Inflammatory macrophage (primary cell): Measurements from ENCODE around the gene PALS2.

Experiments
- DNase-seq, 2 donors: peaks; one replicate each; pipeline ENCODE4 v3.0.0-alpha.2; 2020 to 2022
- total RNA-seq, 18 experiments: gene quantifications; one replicate each; lab custom pipeline; 2026; ENCODE audit warnings: mixed read lengths in 6 of 18, inconsistent platforms in 2 of 18; lab: John Stamatoyannopoulos, UW

PALS2 gene
- total RNA-seq: 0.97 to 6.1 (median 3.6) reads per million in 18 experiments

DNA sequence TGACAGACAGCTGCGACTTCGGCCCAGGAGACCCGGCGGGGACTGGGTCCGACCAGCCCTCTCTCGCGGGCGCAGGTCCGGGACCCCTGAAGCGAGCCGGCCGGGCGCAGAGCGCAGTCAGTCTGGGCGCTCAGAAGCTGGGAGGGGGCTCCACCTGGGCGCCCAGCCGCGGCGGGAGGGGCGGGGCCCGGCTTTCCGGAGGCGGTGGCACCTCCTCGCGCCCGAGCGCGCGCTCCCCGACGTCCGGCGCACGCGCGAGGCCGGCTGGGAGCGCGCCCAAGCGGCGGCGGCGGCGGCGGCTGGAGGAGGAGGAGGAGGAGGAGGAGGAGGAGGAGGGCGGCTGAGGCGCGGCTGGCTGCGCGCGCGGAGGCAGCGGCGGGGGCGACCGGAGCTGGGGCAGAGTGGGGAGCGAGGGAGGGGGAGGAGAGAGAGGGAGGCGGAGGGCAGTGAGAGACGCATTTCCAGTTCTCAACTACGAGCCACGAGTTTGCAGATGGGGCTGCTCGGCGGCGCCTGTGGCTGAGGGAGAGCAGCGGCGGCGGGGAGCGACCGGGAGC lies at the start of gene PALS2:
PALS2 (plus strand) TSS at position 456 of the 557 bp plus-strand sequence. CDS start 50,216 bp downstream, outside the sequence.
- DNase-seq: peak; percentile 34 to 38

DNA sequence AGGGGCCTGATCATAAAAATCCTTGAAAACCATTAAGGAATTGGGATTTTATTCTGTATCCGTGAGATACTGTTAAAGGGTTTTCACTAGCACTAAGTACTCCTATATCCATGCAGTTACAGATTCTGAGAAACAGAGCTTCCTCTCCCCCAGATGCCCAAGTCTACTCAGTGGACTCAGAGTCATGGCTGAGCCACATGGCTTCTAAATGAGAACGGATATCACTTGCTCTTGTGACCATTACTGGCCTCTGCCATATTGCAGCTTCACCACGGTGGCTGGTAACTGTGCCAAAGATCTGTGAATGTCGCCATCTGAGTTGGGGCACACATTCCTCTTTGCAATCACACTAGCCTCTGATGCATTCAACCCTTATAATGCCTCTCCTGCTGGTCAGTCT lies 42.0 kb upstream of the PALS2 start:
- DNase-seq: no peak

- no peak for DNase-seq
Observed at GRCh38 chr7:24536682-24537081, 36.6 kb upstream of the PALS2 start.

- DNase-seq: no peak
Observed at GRCh38 chr7:24540956-24541355, 32.3 kb upstream of the PALS2 start.

- DNase-seq: no peak
Observed at GRCh38 chr7:24545215-24545614, 28.0 kb upstream of the PALS2 start.

- DNase-seq: no peak
Observed at GRCh38 chr7:24548390-24548789, 24.9 kb upstream of the PALS2 start.

GRCh38 chr7:24549991-24550390 lies 23.3 kb upstream of the PALS2 start:
- no peak for DNase-seq

DNA sequence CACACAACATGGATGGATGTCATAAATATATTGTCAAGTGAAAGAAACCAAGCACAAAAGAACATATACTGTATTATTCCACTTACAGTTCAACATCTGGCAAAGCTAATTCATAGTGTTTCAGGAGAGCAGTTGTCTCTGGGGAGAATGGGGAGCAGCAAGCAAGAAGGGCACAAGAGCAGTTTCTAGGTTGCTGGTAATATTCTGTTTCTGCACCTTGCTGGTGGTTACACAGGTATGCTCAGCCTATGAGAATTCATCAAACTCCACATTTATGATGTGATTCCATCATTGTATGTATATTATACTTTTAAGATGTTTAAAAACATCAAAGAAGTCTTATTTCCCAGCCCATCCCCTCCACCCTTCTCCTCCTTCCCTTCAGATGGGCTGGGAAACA lies 18.1 kb upstream of the PALS2 start:
- DNase-seq: no peak

GRCh38 chr7:24555719-24556118 lies 17.5 kb upstream of the PALS2 start:
- DNase-seq: no peak

- DNase-seq: no peak
Observed at GRCh38 chr7:24560772-24561171, 12.5 kb upstream of the PALS2 start.

DNA sequence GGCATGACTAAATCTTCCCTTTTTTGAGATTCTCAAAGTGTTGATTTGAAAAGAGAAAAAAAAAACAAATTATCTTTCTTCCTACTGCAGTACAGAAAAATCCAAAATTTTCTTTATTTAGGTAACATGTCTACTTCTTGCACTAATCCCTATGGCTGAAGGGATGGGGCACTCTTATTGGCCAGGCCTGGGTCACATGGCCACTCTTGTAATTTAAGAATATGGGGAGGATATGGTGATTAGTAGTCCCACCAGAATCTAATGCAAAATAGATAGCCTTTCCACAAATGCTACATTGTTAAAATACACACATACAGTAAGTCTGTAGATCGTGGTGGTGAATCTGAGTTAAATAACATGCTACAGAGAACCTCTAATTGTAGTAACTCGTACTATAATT lies 7.0 kb upstream of the PALS2 start:
- DNase-seq: no peak

GRCh38 chr7:24570983-24571382 lies 2.3 kb upstream of the PALS2 start:
- no peak for DNase-seq

DNA sequence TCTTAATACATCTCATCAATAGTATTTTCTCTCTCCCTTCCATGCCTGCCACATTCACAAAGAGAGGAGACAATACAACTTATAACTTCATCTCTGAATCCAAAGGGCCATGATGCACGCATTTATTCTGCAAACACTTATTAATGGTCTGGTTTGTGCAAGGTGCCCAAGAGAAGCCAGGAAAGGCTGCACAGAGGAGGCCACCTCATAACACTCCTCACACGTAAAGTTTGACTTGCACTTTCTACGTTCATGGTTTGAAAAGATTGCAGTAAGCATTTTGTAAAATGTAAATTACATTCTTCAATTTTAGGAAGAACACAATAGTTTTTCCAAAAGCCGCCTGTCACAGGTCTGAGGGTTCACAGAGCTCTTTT lies 1.2 kb upstream of the PALS2 start:
- no peak for DNase-seq

GRCh38 chr7:24572393-24572996 lies 757 bp upstream of the PALS2 start:
- DNase-seq: no peak

DNA sequence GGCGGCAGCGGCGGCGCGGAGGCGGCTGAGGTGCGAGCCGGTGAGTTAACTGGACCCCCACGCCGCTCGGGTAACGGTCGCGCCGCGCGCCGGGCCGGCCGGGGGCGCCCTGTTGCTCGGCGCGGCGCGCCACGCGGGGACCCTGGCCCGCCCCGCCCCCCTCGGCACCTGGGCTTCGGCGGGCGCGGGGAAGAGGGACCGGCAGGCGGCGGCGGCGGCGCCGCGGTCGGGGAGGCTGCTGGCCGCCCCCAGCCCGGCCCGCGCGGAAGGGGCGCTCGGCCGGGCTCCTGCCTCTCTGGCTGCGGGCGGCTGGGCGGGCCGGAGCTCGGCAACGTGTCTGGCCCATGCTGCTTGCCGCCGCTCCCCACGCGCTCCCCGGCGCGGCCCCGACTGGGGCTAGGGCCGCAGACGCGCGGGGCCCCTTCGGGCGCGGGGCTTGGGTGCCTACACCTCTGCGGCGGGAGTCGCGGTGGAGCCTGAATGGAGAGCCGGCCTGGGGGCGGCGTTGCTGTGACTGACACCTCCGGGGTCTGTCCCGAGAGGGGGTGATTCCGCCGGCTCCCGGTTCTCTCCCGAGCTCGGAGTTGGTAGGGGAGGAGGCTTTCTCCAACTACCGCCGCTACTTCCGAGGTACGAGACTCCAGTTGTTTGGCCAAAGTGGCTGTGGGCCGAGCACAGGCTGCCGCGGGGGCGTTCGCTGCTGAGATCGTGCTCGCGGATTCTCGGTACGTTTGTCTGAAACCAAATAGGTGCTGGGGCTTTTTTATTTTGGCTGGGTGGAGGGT lies 494 bp downstream of the PALS2 start:
- peak in 1 of 2 donors; percentile 54 for DNase-seq

- DNase-seq: no peak
Observed at GRCh38 chr7:24574386-24574785, 1.1 kb downstream of the PALS2 start.

DNA sequence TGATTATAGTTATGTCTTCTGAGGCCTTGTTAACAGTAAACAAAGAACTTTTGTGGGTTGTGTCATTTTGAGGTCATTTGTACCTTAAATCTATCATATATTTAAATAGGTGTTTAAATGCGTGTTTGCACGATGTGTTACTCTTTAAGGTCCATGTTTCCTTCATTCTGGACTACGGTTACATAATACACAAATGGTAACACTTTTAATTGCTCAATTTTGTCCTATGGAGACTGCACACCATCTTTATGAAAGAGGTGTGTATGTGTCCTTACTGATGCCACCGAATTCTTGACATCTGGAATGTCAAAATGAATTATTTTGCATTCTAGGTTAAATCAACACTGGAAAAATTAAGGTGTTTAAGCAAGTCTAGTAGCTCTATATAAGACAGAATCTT lies 1.7 kb downstream of the PALS2 start:
- no peak for DNase-seq

- peak; percentile 48 to 56 for DNase-seq
Observed at GRCh38 chr7:24576171-24577025, 3.1 kb downstream of the PALS2 start.

DNA sequence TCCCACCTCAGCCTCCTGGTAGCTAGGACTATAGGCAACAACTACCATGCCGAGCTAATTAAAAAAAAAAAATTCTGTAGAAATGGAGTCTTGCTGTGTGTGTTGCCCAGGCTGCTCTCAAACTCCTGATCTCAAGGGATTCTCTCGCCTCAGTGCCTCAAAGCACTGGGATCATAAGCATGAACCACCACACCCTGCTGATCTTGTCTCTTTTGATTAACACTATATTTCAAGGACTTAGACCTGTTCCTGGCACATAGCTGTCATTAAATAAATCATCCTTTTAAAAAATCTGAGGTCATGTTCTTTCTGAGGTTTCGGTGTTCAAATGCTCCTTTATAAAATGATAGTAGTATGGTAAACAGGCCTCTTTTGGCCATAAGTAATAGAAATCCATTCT lies 4.8 kb downstream of the PALS2 start:
- no peak for DNase-seq

GRCh38 chr7:24580283-24580946 lies 7.2 kb downstream of the PALS2 start:
- DNase-seq: no peak

- DNase-seq: no peak
Observed at GRCh38 chr7:24582166-24582565, 8.9 kb downstream of the PALS2 start.

DNA sequence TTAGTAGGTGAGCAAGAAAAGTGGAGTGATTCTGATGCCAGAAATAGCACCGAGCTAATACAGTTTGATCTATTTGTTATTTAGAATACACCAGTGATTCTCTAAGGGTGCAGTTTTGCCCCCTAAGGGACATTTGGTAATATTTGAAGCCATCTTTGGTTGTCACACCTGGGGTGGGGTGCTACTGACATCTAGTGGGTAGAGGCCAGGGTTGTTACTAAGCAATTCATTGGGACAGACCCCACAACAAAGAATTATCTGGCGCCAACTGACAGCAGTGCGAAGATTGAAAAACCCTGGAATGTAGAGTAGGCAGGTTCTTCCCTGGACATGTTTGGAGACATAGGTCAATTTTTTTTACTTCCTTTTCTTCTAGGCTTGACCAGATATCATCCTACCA lies 14.6 kb downstream of the PALS2 start:
- DNase-seq: no peak

GRCh38 chr7:24591152-24591551 lies 17.9 kb downstream of the PALS2 start:
- no peak for DNase-seq
